Measurements from ENCODE around the gene NR2F6.
"Not testable (repeated sequence)": the region's sequence is repeated elsewhere in the genome, so short reads cannot be mapped to it uniquely, and the experiment has no call there.

Gene NR2F6

DNA sequence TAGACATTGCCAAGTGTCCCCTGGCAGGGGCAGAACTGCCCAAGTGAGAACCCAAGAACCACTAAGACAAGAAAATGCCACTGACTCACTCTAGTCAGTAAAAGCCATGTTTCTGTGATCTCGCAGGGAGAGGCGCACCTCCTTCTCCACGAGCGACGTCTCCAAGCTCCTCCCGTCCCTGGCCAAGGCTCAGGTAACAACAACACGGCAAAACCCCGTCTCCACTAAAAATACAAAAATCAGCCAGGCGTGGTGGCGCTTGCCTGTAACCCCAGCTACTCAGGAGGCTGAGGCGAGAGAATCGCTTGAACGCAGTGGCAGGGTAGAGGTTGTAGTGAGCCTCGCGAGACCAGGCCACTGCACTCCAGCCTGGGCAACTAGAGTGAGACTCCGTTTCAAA is 48.1 kb downstream of the NR2F6 start:
- Histone ChIP-seq H3K9me3 (ENCODE audit: control insufficient read depth in 2 of 2, low read length in 2 of 2) (no peaks in the 10 kb centered on the region), H3K27ac (ENCODE audit: low read depth in 2 of 2, low read length in 2 of 2) (no peak overlapping the region), H3K9ac (ENCODE audit: low read depth in 1 of 2, low read length in 2 of 2) (no peak overlapping the region), H3K27me3 (ENCODE audit: control insufficient read depth in 2 of 2, insufficient read depth in 2 of 2, low read length in 2 of 2) (no peaks in the 10 kb centered on the region), H3K36me3 (ENCODE audit: control insufficient read depth in 2 of 2, insufficient read depth in 2 of 2, low read length in 2 of 2) (peaks cover 54 to 74% of the 10 kb centered on the region in 2 donors), H3K4me1 (ENCODE audit: control insufficient read depth in 2 of 2, insufficient read depth in 2 of 2, low read length in 2 of 2) (no peaks in the 10 kb centered on the region), H3K4me3 (ENCODE audit: low read length in 2 of 2) (no peak overlapping the region)

GRCh38 chr19:17196610-17197009 is 49.1 kb downstream of the NR2F6 start:
- no peaks in the 10 kb centered on the region for H3K9me3 ChIP-seq (ENCODE audit: control insufficient read depth in 2 of 2, low read length in 2 of 2)
- no peak overlapping the region for H3K4me3 ChIP-seq (ENCODE audit: low read length in 2 of 2)

GRCh38 chr19:17195106-17195505 is 50.6 kb downstream of the NR2F6 start:
- H3K36me3 ChIP-seq (ENCODE audit: control insufficient read depth in 2 of 2, insufficient read depth in 2 of 2, low read length in 2 of 2): peaks cover 40 to 69% of the 10 kb centered on the region in 2 donors

More at GRCh38 chr19:17196610-17197009, 49.1 kb downstream of the NR2F6 start:
- Histone ChIP-seq H3K36me3 (ENCODE audit: control insufficient read depth in 2 of 2, insufficient read depth in 2 of 2, low read length in 2 of 2) (peaks cover 47 to 70% of the 10 kb centered on the region in 2 donors), H3K9ac (ENCODE audit: low read depth in 1 of 2, low read length in 2 of 2) (no peak overlapping the region), H3K4me1 (ENCODE audit: control insufficient read depth in 2 of 2, insufficient read depth in 2 of 2, low read length in 2 of 2) (no peaks in the 10 kb centered on the region), H3K27me3 (ENCODE audit: control insufficient read depth in 2 of 2, insufficient read depth in 2 of 2, low read length in 2 of 2) (no peaks in the 10 kb centered on the region), H3K27ac (ENCODE audit: low read depth in 2 of 2, low read length in 2 of 2) (no peak overlapping the region)

DNA sequence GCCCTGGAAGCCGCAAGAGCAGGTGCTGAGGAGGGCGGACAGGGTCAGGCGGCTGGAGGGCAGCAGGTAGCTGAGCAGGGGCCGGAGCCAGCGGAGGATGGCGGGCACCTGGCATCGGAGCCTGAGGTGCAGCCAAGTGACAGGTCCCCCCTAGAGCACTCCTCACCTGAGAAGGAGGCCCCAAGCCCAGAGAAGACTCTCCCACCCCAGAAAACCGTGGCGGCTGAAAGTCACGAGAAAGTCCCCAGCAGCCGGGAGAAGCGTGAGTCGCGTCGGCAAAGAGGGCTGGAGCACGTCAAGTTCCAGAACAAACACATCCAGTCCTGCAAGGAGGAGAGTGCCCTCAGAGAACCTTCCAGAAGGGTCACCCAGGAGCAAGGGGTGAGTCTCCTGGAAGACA is 51.1 kb downstream of the NR2F6 start:
- Histone ChIP-seq H3K9me3 (ENCODE audit: control insufficient read depth in 2 of 2, low read length in 2 of 2) (no peaks in the 10 kb centered on the region), H3K9ac (ENCODE audit: low read depth in 1 of 2, low read length in 2 of 2) (no peak overlapping the region), H3K4me1 (ENCODE audit: control insufficient read depth in 2 of 2, insufficient read depth in 2 of 2, low read length in 2 of 2) (no peaks in the 10 kb centered on the region), H3K4me3 (ENCODE audit: low read length in 2 of 2) (no peak overlapping the region), H3K27me3 (ENCODE audit: control insufficient read depth in 2 of 2, insufficient read depth in 2 of 2, low read length in 2 of 2) (no peaks in the 10 kb centered on the region), H3K36me3 (ENCODE audit: control insufficient read depth in 2 of 2, insufficient read depth in 2 of 2, low read length in 2 of 2) (peaks cover 37 to 72% of the 10 kb centered on the region in 2 donors), H3K27ac (ENCODE audit: low read depth in 2 of 2, low read length in 2 of 2) (no peak overlapping the region)

More at GRCh38 chr19:17195106-17195505, 50.6 kb downstream of the NR2F6 start:
- H3K9me3 ChIP-seq (ENCODE audit: control insufficient read depth in 2 of 2, low read length in 2 of 2): no peaks in the 10 kb centered on the region
- H3K9ac ChIP-seq (ENCODE audit: low read depth in 1 of 2, low read length in 2 of 2): no peak overlapping the region
- no peaks in the 10 kb centered on the region for H3K27me3 ChIP-seq (ENCODE audit: control insufficient read depth in 2 of 2, insufficient read depth in 2 of 2, low read length in 2 of 2)
- H3K4me3 ChIP-seq (ENCODE audit: low read length in 2 of 2): no peak overlapping the region
- no peak overlapping the region for H3K27ac ChIP-seq (ENCODE audit: low read depth in 2 of 2, low read length in 2 of 2)
- H3K4me1 ChIP-seq (ENCODE audit: control insufficient read depth in 2 of 2, insufficient read depth in 2 of 2, low read length in 2 of 2): no peaks in the 10 kb centered on the region

DNA sequence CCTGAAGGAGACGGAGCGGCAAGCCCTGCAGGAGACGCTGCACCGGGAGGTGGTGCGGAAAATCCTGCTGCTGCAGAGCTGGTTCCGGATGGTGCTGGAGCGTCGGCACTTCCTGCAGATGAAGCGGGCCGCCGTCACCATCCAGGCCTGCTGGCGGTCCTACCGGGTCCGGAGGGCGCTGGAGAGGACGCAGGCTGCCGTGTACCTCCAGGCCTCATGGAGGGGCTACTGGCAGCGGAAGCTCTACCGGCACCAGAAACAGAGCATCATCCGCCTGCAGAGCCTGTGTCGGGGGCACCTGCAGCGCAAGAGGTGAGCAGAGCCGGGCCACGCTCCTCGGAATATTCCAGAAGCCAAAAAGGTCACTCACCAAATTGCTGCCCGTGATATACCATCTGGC is 53.0 kb downstream of the NR2F6 start:
- Histone ChIP-seq H3K9me3 (ENCODE audit: control insufficient read depth in 2 of 2, low read length in 2 of 2) (no peaks in the 10 kb centered on the region), H3K9ac (ENCODE audit: low read depth in 1 of 2, low read length in 2 of 2) (no peak overlapping the region), H3K36me3 (ENCODE audit: control insufficient read depth in 2 of 2, insufficient read depth in 2 of 2, low read length in 2 of 2) (peaks cover 47 to 73% of the 10 kb centered on the region in 2 donors), H3K4me3 (ENCODE audit: low read length in 2 of 2) (no peak overlapping the region), H3K27ac (ENCODE audit: low read depth in 2 of 2, low read length in 2 of 2) (no peak overlapping the region), H3K27me3 (ENCODE audit: control insufficient read depth in 2 of 2, insufficient read depth in 2 of 2, low read length in 2 of 2) (no peaks in the 10 kb centered on the region), H3K4me1 (ENCODE audit: control insufficient read depth in 2 of 2, insufficient read depth in 2 of 2, low read length in 2 of 2) (no peaks in the 10 kb centered on the region)

GRCh38 chr19:17191736-17192135 is 54.0 kb downstream of the NR2F6 start:
- H3K4me3 ChIP-seq (ENCODE audit: low read length in 2 of 2); H3K9ac ChIP-seq (ENCODE audit: low read depth in 1 of 2, low read length in 2 of 2); H3K4me1 ChIP-seq (ENCODE audit: control insufficient read depth in 2 of 2, insufficient read depth in 2 of 2, low read length in 2 of 2); H3K9me3 ChIP-seq (ENCODE audit: control insufficient read depth in 2 of 2, low read length in 2 of 2); H3K27me3 ChIP-seq (ENCODE audit: control insufficient read depth in 2 of 2, insufficient read depth in 2 of 2, low read length in 2 of 2); H3K27ac ChIP-seq (ENCODE audit: low read depth in 2 of 2, low read length in 2 of 2): not testable (repeated sequence)
- H3K36me3 ChIP-seq (ENCODE audit: control insufficient read depth in 2 of 2, insufficient read depth in 2 of 2, low read length in 2 of 2): peaks cover 49 to 75% of the 10 kb centered on the region in 2 donors

GRCh38 chr19:17185590-17185989 is 60.1 kb downstream of the NR2F6 start:
- no peak overlapping the region for H3K9ac ChIP-seq (ENCODE audit: low read depth in 1 of 2, low read length in 2 of 2)
- H3K27me3 ChIP-seq (ENCODE audit: control insufficient read depth in 2 of 2, insufficient read depth in 2 of 2, low read length in 2 of 2): no peaks in the 10 kb centered on the region
- no peak overlapping the region for H3K4me3 ChIP-seq (ENCODE audit: low read length in 2 of 2)
- H3K27ac ChIP-seq (ENCODE audit: low read depth in 2 of 2, low read length in 2 of 2): no peak overlapping the region
- H3K4me1 ChIP-seq (ENCODE audit: control insufficient read depth in 2 of 2, insufficient read depth in 2 of 2, low read length in 2 of 2): no peaks in the 10 kb centered on the region
- no peaks in the 10 kb centered on the region for H3K9me3 ChIP-seq (ENCODE audit: control insufficient read depth in 2 of 2, low read length in 2 of 2)
- H3K36me3 ChIP-seq (ENCODE audit: control insufficient read depth in 2 of 2, insufficient read depth in 2 of 2, low read length in 2 of 2): peaks cover 31 to 59% of the 10 kb centered on the region in 2 donors

- Histone ChIP-seq H3K4me3 (ENCODE audit: low read length in 2 of 2) (no peak overlapping the region), H3K4me1 (ENCODE audit: control insufficient read depth in 2 of 2, insufficient read depth in 2 of 2, low read length in 2 of 2) (no peaks in the 10 kb centered on the region), H3K36me3 (ENCODE audit: control insufficient read depth in 2 of 2, insufficient read depth in 2 of 2, low read length in 2 of 2) (peaks cover 32 to 52% of the 10 kb centered on the region in 2 donors), H3K9me3 (ENCODE audit: control insufficient read depth in 2 of 2, low read length in 2 of 2) (no peaks in the 10 kb centered on the region), H3K27me3 (ENCODE audit: control insufficient read depth in 2 of 2, insufficient read depth in 2 of 2, low read length in 2 of 2) (no peaks in the 10 kb centered on the region), H3K9ac (ENCODE audit: low read depth in 1 of 2, low read length in 2 of 2) (no peak overlapping the region), H3K27ac (ENCODE audit: low read depth in 2 of 2, low read length in 2 of 2) (peak overlapping the region in 1 of 2 donors; percentile 32)
Measured at GRCh38 chr19:17184371-17184841, 61.3 kb downstream of the NR2F6 start.

DNA sequence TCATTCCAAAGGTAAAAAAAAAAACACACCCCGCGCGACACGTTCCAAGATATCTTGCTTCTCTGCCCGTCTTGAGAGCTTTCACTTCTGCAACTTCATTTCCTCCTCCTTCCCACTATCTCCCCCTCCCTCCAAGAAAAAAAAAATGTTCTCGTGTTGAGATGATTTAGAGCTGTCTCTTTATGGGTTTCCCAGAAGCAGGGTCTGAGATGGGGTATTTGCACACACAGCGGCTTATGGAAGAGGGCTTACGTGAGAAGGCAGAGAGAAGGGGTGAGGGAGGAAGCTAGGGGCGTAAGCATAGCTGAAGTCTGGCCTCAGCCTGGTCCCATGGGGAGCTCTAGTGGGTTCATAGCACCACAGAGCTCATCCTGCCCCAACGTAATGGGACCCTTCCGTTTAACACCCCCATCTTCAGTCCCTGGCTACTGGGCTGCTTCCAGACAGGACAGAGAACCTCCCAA is 61.8 kb downstream of the NR2F6 start:
- H3K36me3 ChIP-seq (ENCODE audit: control insufficient read depth in 2 of 2, insufficient read depth in 2 of 2, low read length in 2 of 2): peaks cover 29 to 48% of the 10 kb centered on the region in 2 donors
- H3K27ac ChIP-seq (ENCODE audit: low read depth in 2 of 2, low read length in 2 of 2): peak overlapping the region in 1 of 2 donors; percentile 32
- peak overlapping the region in 1 of 2 donors; percentile 37 for H3K4me3 ChIP-seq (ENCODE audit: low read length in 2 of 2)
- no peaks in the 10 kb centered on the region for H3K27me3 ChIP-seq (ENCODE audit: control insufficient read depth in 2 of 2, insufficient read depth in 2 of 2, low read length in 2 of 2)
- H3K9ac ChIP-seq (ENCODE audit: low read depth in 1 of 2, low read length in 2 of 2): no peak overlapping the region
- no peaks in the 10 kb centered on the region for H3K9me3 ChIP-seq (ENCODE audit: control insufficient read depth in 2 of 2, low read length in 2 of 2)
- H3K4me1 ChIP-seq (ENCODE audit: control insufficient read depth in 2 of 2, insufficient read depth in 2 of 2, low read length in 2 of 2): no peaks in the 10 kb centered on the region

DNA sequence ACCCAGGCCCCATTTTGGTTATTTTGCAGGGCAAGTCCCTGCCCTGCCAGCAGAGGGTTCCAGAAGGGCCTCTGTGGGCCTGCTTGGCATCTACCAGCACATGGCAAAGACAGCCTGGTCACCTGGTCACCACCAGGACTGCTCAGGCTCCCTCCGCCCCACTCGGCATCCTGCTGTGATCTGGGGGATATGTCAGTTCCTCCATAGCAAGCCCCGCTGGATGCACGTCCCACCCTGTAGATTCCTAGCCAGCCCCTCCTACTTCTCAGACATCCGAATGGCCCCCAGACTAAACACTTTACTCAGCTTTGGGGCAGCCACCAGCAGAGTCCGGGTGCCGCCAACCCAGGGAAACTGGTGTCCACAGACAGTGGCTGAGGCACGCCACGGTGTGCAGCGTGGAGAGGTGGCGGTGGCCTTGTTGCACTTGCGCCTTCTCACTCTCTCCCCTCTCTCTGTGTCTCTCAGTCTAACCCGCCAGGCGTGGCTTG is 62.4 kb downstream of the NR2F6 start:
- Histone ChIP-seq H3K36me3 (ENCODE audit: control insufficient read depth in 2 of 2, insufficient read depth in 2 of 2, low read length in 2 of 2) (peaks cover 25 to 43% of the 10 kb centered on the region in 2 donors), H3K4me3 (ENCODE audit: low read length in 2 of 2) (no peak overlapping the region), H3K9ac (ENCODE audit: low read depth in 1 of 2, low read length in 2 of 2) (no peak overlapping the region), H3K9me3 (ENCODE audit: control insufficient read depth in 2 of 2, low read length in 2 of 2) (no peaks in the 10 kb centered on the region), H3K27me3 (ENCODE audit: control insufficient read depth in 2 of 2, insufficient read depth in 2 of 2, low read length in 2 of 2) (no peaks in the 10 kb centered on the region), H3K27ac (ENCODE audit: low read depth in 2 of 2, low read length in 2 of 2) (no peak overlapping the region), H3K4me1 (ENCODE audit: control insufficient read depth in 2 of 2, insufficient read depth in 2 of 2, low read length in 2 of 2) (no peaks in the 10 kb centered on the region)
